IMR-90 (cell line): ENCODE results near the gene HTR2A. TPM values are rescaled to one million over a fixed set of nuclear protein-coding genes. Genes with fewer than 3 reads are reported as not detected.

Experiments
- ATAC-seq: fragments of 200-7000 bp; cut with Tn5 transposase; 2 replicates; pipeline ENCODE4 v1.9.1; 2020; ENCODE audit warnings: low read depth, mild to moderate bottlenecking, moderate library complexity
- BruUV-seq: library from RNA; stranded (reverse); fragments of 400-500 nt; replicated peaks from 2 replicates; lab custom pipeline; 2021; lab: Mats Ljungman, UMichigan
- CTCF ChIA-PET: fragments of 300-600 bp; formaldehyde crosslinking; extraction: SDS; loops from one replicate; lab custom pipeline; 2021; ENCODE audit warnings: antibody characterized with exemption; lab: Yijun Ruan, JAX
- POLR2A ChIA-PET: fragments of 300-600 bp; sonication (Branson Sonifier 250); formaldehyde crosslinking; loops from one replicate; lab custom pipeline; 2022; ENCODE audit warnings: antibody characterized with exemption; ENCODE audit not compliant: unreplicated experiment; lab: Charles Lee
- DNase-seq: peaks from one replicate; pipeline ENCODE4 v3.0.0; 2013
- H2AFZ ChIP-seq: replicated peaks from 2 replicates; pipeline ENCODE3; 2013; ENCODE audit warnings: low read length, mild to moderate bottlenecking; ENCODE audit not compliant: poor library complexity
- H2AK5ac ChIP-seq: 2 replicates; pipeline ENCODE4 v1.6.1; 2013; ENCODE audit warnings: low read depth, low read length, inconsistent platforms
- H2AK9ac ChIP-seq: replicated peaks from 2 replicates; pipeline ENCODE3; 2013; ENCODE audit warnings: mild to moderate bottlenecking, low read depth, low read length, moderate library complexity; ENCODE audit not compliant: poor library complexity
- H2BK120ac ChIP-seq: 2 replicates; pipeline ENCODE4 v1.6.1; 2013; ENCODE audit warnings: low read depth, low read length, inconsistent platforms
- H2BK15ac ChIP-seq: 3 replicates; pipeline ENCODE4 v1.6.1; 2013; ENCODE audit warnings: low read depth, low read length, inconsistent platforms
- H2BK20ac ChIP-seq: 2 replicates; pipeline ENCODE4 v1.6.1; 2013; ENCODE audit warnings: low read depth, mild to moderate bottlenecking, inconsistent platforms, low read length, moderate library complexity
- H2BK5ac ChIP-seq: 2 replicates; pipeline ENCODE4 v1.6.1; 2013; ENCODE audit warnings: mild to moderate bottlenecking, low read depth, low read length, inconsistent platforms; ENCODE audit not compliant: poor library complexity, severe bottlenecking
- H3K14ac ChIP-seq: replicated peaks from 2 replicates; pipeline ENCODE4 v1.6.1; 2013; ENCODE audit warnings: low read depth, low read length, inconsistent platforms
- H3K18ac ChIP-seq: 2 replicates; pipeline ENCODE4 v1.6.1; 2013; ENCODE audit warnings: low read depth, low read length, control low read depth
- H3K23ac ChIP-seq: 2 replicates; pipeline ENCODE4 v1.6.1; 2013; ENCODE audit warnings: low read depth, low read length, inconsistent platforms
- H3K27ac ChIP-seq: 2 replicates; pipeline ENCODE4 v1.5.1; 2013; ENCODE audit warnings: mild to moderate bottlenecking, control low read depth, low read length; ENCODE audit not compliant: insufficient read depth
- H3K27me3 ChIP-seq: 2 replicates; pipeline ENCODE4 v1.6.1; 2013; ENCODE audit warnings: low read length; ENCODE audit not compliant: control insufficient read depth, insufficient read depth
- H3K36me3 ChIP-seq: 2 replicates; pipeline ENCODE4 v1.6.1; 2013; ENCODE audit warnings: low read length, mixed read lengths; ENCODE audit not compliant: control insufficient read depth, insufficient read depth
- H3K4ac ChIP-seq: 2 replicates; pipeline ENCODE4 v1.6.1; 2013; ENCODE audit warnings: low read depth, low read length, inconsistent platforms
- H3K4me1 ChIP-seq: 2 replicates; pipeline ENCODE4 v1.6.1; 2013; ENCODE audit warnings: low read length, mixed read lengths; ENCODE audit not compliant: control insufficient read depth, insufficient read depth
- H3K4me2 ChIP-seq: 2 replicates; pipeline ENCODE4 v1.6.1; 2013; ENCODE audit warnings: low read depth, mild to moderate bottlenecking, control low read depth, low read length, moderate library complexity
- H3K4me3 ChIP-seq: 2 replicates; pipeline ENCODE4 v1.5.1; 2013; ENCODE audit warnings: low read depth, mild to moderate bottlenecking, control low read depth, low read length, moderate library complexity; ENCODE audit not compliant: insufficient read depth
- H3K56ac ChIP-seq: 2 replicates; pipeline ENCODE4 v1.6.1; 2013; ENCODE audit warnings: low read length, inconsistent platforms; ENCODE audit not compliant: insufficient read depth; ENCODE audit errors: extremely low read depth
- H3K79me1 ChIP-seq, 2 experiments: 2 replicates each; pipeline ENCODE4 v1.6.1; 2013; ENCODE audit warnings: low read length in 2 of 2, inconsistent platforms in 1 of 2, low read depth in 1 of 2
- H3K9ac ChIP-seq: 2 replicates; pipeline ENCODE4 v1.6.1; 2013; ENCODE audit warnings: low read depth, low read length, control low read depth
- H3K9me1 ChIP-seq: 2 replicates; pipeline ENCODE4 v1.6.1; 2013; ENCODE audit warnings: low read length, inconsistent platforms; ENCODE audit not compliant: insufficient read depth
- H3K9me3 ChIP-seq: 2 replicates; pipeline ENCODE4 v1.6.1; 2013; ENCODE audit warnings: low read length; ENCODE audit not compliant: control insufficient read depth, insufficient read depth
- H4K20me1 ChIP-seq: 2 replicates; pipeline ENCODE4 v1.6.1; 2013; ENCODE audit warnings: low read length, inconsistent platforms; ENCODE audit not compliant: insufficient read depth
- H4K5ac ChIP-seq: 2 replicates; pipeline ENCODE4 v1.6.1; 2013; ENCODE audit warnings: mild to moderate bottlenecking, low read depth, low read length, control low read depth
- H4K8ac ChIP-seq, 2 experiments: 2 replicates each; pipeline ENCODE4 v1.6.1; 2013; ENCODE audit warnings: low read depth in 2 of 2, low read length in 2 of 2, control low read depth in 1 of 2, inconsistent platforms in 1 of 2
- H4K91ac ChIP-seq: 2 replicates; pipeline ENCODE4 v1.6.1; 2013; ENCODE audit warnings: low read depth, low read length, inconsistent platforms; ENCODE audit not compliant: insufficient read depth
- BHLHE40 ChIP-seq: fragments of 150-350 bp; IDR thresholded peaks from 2 replicates; pipeline ENCODE4 v1.6.1; 2016; ENCODE audit warnings: mild to moderate bottlenecking, low read depth, low read length
- MAFK ChIP-seq: IDR thresholded peaks from 2 replicates; pipeline ENCODE4 v1.6.1; 2012; ENCODE audit warnings: low read depth, low read length, improper control_type of control experiment
- RCOR1 ChIP-seq: IDR thresholded peaks from 2 replicates; pipeline ENCODE4 v1.6.1; 2012; ENCODE audit warnings: mild to moderate bottlenecking, low read length, improper control_type of control experiment; ENCODE audit not compliant: insufficient replicate concordance
- SMC3 ChIP-seq: fragments of 150-350 bp; IDR thresholded peaks from 2 replicates; pipeline ENCODE4 v1.6.1; 2016; ENCODE audit warnings: low read depth, mild to moderate bottlenecking, antibody characterized with exemption, low read length, moderate library complexity
- WGBS, 2 experiments: methylation state at CpG; one replicate each; pipeline versions ENCODE4 v1.1.5 to v1.1.7; 2013; ENCODE audit warnings: missing lambda C conversion rate in 2 of 2; ENCODE audit not compliant: insufficient read length in 1 of 2; ENCODE audit errors: extremely low coverage in 2 of 2; 5-methylcytosine and 5-hydroxymethylcytosine counted together
- dilution Hi-C: fragments of 300-500 bp; cut with HindIII; formaldehyde crosslinking; loops from one replicate; pipeline ENCODE4 v1.14.3; 2018; ENCODE audit warnings: low sequenced_read_pairs; ENCODE audit not compliant: unreplicated experiment
- in situ Hi-C: fragments of 300-500 bp; cut with MboI; formaldehyde crosslinking; loops from 3 replicates; pipeline ENCODE4 v1.14.3; 2019; ENCODE audit warnings: low sequenced_read_pairs, inconsistent platforms, mixed read lengths
- intact Hi-C: fragments of 100-400 bp; cut with micrococcal nuclease; formaldehyde crosslinking; loops from 2 replicates; pipeline ENCODE4 v1.10.0; 2022
- polyA plus RNA-seq, 3 experiments: library from polyadenylated mRNA; depleted of rRNA; stranded (reverse); fragments of >200 nt; gene quantifications; 2 replicates each; pipeline ENCODE4 v1.2.3, GENCODE V29; 2012; ENCODE audit warnings: low replicate concordance in 1 of 3
- total RNA-seq: library from RNA; depleted of rRNA; stranded (reverse); fragments of >200 nt; gene quantifications from 2 replicates; pipeline ENCODE4 v1.2.3, GENCODE V29; 2012

HTR2A gene
- total and polyA plus RNA-seq, 2 of the 4 experiments (the other 2 are of a cell fraction): 0.02 TPM; not detected in 1

- Histone ChIP-seq H2AK9ac (no peak overlapping the region), H4K5ac (no peak overlapping the region), H3K9ac (no peak overlapping the region), H4K8ac (no peak overlapping the region), H2AFZ (no peak overlapping the region), H3K18ac (no peak overlapping the region), H2BK5ac (no peak overlapping the region), H4K91ac (no peak overlapping the region), H3K27ac (no peak overlapping the region), H3K27me3 (peaks cover 5% of the 10 kb centered on the region; the same call in 1 of the 2 replicates), H3K4me2 (no peak overlapping the region), H3K4me3 (no peak overlapping the region), H4K20me1 (no peaks in the 10 kb centered on the region), H3K9me1 (no peaks in the 10 kb centered on the region), H2BK20ac (no peak overlapping the region), H3K9me3 (peaks cover 4% of the 10 kb centered on the region; the same call in 1 of the 2 replicates), H3K79me1 (no peaks in the 10 kb centered on the region), H3K14ac (no peak overlapping the region), H3K4ac (no peak overlapping the region), H3K56ac (no peak overlapping the region), H3K23ac (no peak overlapping the region), H3K4me1 (no peaks in the 10 kb centered on the region), H2BK120ac (no peak overlapping the region), H2BK15ac (no peak overlapping the region), H3K36me3 (no peaks in the 10 kb centered on the region), H2AK5ac (no peak overlapping the region)
- CTCF ChIA-PET: no interaction called here
- intact Hi-C loops (no loop called here), dilution Hi-C loops (no loop called here), in situ Hi-C loops (no loop called here)
- BruUV-seq: no TSS peak
- TF ChIP-seq RCOR1 (no peak), BHLHE40 (no peak), SMC3 (no peak), MAFK (no peak)
- WGBS, 2 experiments: no CpG with 5 or more reads among the region's 1 CpG
- POLR2A ChIA-PET: no interaction called here
- no peak; the same call in 1 of the 2 replicates for ATAC-seq
- DNase-seq: no peak
Observed at GRCh38 chr13:46817095-46817494, 79.8 kb downstream of the HTR2A start.
